HEK293T (cell line): ENCODE results near the gene CAMK2G.
A peak's percentile ranks its signal among the peaks of the same experiment; 100 is the strongest.

Experiments used
- CTCF ChIA-PET: fragments of 350-600 bp; formaldehyde crosslinking; extraction: SDS; loops from one replicate; lab custom pipeline; 2021; ENCODE audit warnings: antibody characterized with exemption, inconsistent platforms; lab: Yijun Ruan, JAX
- POLR2A ChIA-PET: fragments of 350-600 bp; formaldehyde crosslinking; extraction: SDS; loops from one replicate; lab custom pipeline; 2020; ENCODE audit warnings: antibody characterized with exemption, inconsistent platforms; lab: Yijun Ruan, JAX
- DNase-seq: peaks from one replicate; pipeline ENCODE4 v3.0.0; 2012; ENCODE audit warnings: mixed read lengths; ENCODE audit errors: extremely low spot score
- ARNT ChIP-seq: fragments of 450-650 bp; IDR thresholded peaks from 2 replicates; pipeline ENCODE4 v1.6.1; 2017; ENCODE audit warnings: mild to moderate bottlenecking
- BHLHE40 ChIP-seq: fragments of 450-650 bp; IDR thresholded peaks from 2 replicates; pipeline ENCODE4 v1.6.1; 2016; ENCODE audit warnings: mild to moderate bottlenecking, moderate library complexity, borderline replicate concordance
- CTBP1 ChIP-seq: fragments of 450-650 bp; IDR thresholded peaks from 2 replicates; pipeline ENCODE4 v1.6.1; 2016; ENCODE audit warnings: borderline replicate concordance
- ELF4 ChIP-seq: fragments of 450-650 bp; IDR thresholded peaks from 2 replicates; pipeline ENCODE4 v1.6.1; 2017; ENCODE audit warnings: antibody characterized with exemption
- FOXA1 ChIP-seq: fragments of 450-650 bp; IDR thresholded peaks from 2 replicates; pipeline ENCODE4 v1.6.1; 2016; ENCODE audit warnings: mild to moderate bottlenecking
- FOXK2 ChIP-seq: fragments of 450-650 bp; IDR thresholded peaks from 2 replicates; pipeline ENCODE4 v1.6.1; 2016; ENCODE audit warnings: mild to moderate bottlenecking
- FOXM1 ChIP-seq: fragments of 450-650 bp; IDR thresholded peaks from 2 replicates; pipeline ENCODE4 v1.6.1; 2017; ENCODE audit warnings: mild to moderate bottlenecking, borderline replicate concordance
- HDGF ChIP-seq: fragments of 450-650 bp; IDR thresholded peaks from 2 replicates; pipeline ENCODE4 v1.6.1; 2017; ENCODE audit warnings: antibody characterized with exemption, borderline replicate concordance
- L3MBTL2 ChIP-seq: fragments of 450-650 bp; conservative IDR thresholded peaks from 2 replicates; pipeline ENCODE4 v1.6.1; 2016; ENCODE audit warnings: mild to moderate bottlenecking
- LEF1 ChIP-seq: fragments of 450-650 bp; IDR thresholded peaks from 2 replicates; pipeline ENCODE4 v1.6.1; 2017; ENCODE audit warnings: mild to moderate bottlenecking, borderline replicate concordance
- NFRKB ChIP-seq: fragments of 450-650 bp; IDR thresholded peaks from 2 replicates; pipeline ENCODE4 v1.6.1; 2016; ENCODE audit warnings: mild to moderate bottlenecking, moderate library complexity
- SP1 ChIP-seq: fragments of 450-650 bp; IDR thresholded peaks from 2 replicates; pipeline ENCODE4 v1.6.1; 2017
- SUZ12 ChIP-seq: fragments of 450-650 bp; IDR thresholded peaks from 2 replicates; pipeline ENCODE4 v1.6.1; 2016; ENCODE audit warnings: mild to moderate bottlenecking
- TARDBP ChIP-seq: fragments of 450-650 bp; IDR thresholded peaks from 2 replicates; pipeline ENCODE4 v1.6.1; 2016
- ZNF384 ChIP-seq: fragments of 450-650 bp; IDR thresholded peaks from 2 replicates; pipeline ENCODE4 v1.6.1; 2016
- TF ChIP-seq, protein P1 (sequence below): fragments of 450-650 bp; IDR thresholded peaks from 2 replicates; pipeline ENCODE4 v1.6.1; 2016

Gene CAMK2G

GRCh38 chr10:73910764-73911552 lies 36.6 kb upstream of the CAMK2G start, which contains the start of gene PLAU:
Gene PLAU, plus strand, starts transcription at chr10:73911132. Its CDS starts 424 bp downstream, at chr10:73911556.
- DNase-seq, result peak; percentile 54
- ChIA-PET CTCF (no interaction called here), POLR2A (interaction anchor here (1.5 kb wide), 2 partner anchors 12 to 27 kb away, joined by 4 read pairs; no protein-coding TSS in a partner anchor)
- TF ChIP-seq NFRKB (no peak), SUZ12 (no peak)

DNA sequence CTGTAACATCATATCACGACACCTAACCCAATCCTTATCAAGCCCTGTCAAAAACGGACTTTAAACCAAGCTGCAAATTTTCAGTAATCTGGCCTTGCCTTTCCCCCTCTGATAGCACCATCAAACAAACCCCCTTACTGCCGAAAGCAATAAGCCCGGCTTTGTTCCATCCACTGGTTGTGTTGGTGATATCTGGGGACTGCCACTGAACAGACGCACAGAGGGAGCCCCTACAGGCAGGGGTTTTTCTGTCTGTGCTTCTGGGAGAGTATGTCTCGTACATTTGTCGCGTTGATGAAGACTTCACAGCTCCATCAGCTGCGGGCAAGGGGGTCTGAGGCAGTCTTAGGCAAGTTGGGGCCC lies 36.0 kb upstream of the CAMK2G start:
- ChIA-PET POLR2A (interaction anchor here (1.5 kb wide), 2 partner anchors 11 to 27 kb away, joined by 4 read pairs; no protein-coding TSS in a partner anchor), CTCF (no interaction called here)
- no peak for DNase-seq
- TF ChIP-seq NFRKB, result no peak

DNA sequence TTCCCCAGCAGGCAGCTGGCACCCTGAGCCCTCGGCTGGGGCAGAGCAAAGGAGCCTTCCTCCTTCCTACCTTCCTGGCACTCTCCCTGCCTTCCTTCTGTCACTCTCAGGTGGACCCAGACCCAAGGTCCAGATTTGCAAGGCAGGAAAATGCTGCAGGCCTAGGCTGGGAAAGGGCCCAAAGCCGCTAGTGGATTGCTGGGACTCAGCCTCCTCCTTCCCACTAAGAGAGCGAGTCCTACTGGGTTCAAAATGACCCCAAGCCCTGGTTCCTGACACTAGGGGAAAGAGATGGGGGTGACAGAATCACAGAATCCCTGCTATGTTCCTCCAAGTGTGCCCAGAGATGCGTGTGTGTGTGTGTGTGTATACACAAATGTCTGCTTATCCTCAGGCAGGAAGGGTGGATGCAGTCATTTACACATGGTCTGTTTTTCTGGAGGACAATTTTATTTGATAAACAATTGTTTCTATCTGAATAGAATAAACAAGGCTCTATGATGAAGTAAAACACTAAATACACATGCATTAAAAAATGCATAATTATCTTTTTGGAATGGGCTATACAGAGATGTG lies 35.3 kb upstream of the CAMK2G start:
- CTCF ChIA-PET, result no interaction called here
- TF ChIP-seq FOXM1 (no peak), ELF4 (no peak), SUZ12 (no peak), NFRKB (no peak), ARNT (no peak), LEF1 (no peak), L3MBTL2 (no peak), HDGF (no peak), CTBP1 (no peak), ZNF384 (no peak), BHLHE40 (no peak), SP1 (no peak)
- TF ChIP-seq, protein P1, sequence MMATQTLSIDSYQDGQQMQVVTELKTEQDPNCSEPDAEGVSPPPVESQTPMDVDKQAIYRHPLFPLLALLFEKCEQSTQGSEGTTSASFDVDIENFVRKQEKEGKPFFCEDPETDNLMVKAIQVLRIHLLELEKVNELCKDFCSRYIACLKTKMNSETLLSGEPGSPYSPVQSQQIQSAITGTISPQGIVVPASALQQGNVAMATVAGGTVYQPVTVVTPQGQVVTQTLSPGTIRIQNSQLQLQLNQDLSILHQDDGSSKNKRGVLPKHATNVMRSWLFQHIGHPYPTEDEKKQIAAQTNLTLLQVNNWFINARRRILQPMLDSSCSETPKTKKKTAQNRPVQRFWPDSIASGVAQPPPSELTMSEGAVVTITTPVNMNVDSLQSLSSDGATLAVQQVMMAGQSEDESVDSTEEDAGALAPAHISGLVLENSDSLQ, result no peak
- DNase-seq, result no peak
- POLR2A ChIA-PET, result interaction anchor here (1.0 to 1.5 kb wide), 2 partner anchors 10 to 21 kb away, joined by 4 read pairs; no protein-coding TSS in a partner anchor

DNA sequence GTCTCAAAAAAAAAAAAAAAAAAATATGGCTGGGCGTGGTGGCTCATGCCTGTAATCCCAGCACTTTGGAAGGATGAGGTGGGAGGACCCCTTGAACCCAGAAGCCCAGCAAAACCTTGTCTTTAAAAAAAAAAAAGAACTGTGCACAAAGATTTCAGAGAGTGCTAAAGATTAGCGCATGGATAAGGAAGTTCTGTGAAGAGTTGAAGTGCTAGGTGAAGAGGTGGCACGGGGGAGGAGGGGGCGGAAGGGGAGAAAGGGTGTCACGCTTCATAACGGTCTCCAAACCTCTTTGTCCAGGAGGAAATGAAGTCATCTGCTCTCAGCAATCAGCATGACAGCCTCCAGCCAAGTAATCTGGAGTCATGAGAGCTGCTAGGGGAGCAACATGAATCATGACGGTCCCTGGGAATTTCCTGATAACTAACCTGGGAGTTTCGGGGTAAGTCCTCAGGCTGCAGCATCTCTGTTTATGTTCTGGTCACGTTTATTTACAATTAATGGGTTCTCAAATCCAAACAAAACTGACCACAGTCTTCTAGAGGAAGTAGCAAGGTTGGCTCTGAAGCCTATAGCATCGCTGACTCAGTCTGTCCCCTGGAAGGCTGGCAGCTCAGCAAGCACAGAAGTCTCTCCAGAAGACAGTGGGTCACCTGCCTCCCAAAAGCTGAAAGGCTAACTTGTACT lies 34.6 kb upstream of the CAMK2G start:
- TF ChIP-seq, protein P1, result peak; percentile 70
- TF ChIP-seq ZNF384 (peak; percentile 92), BHLHE40 (no peak), NFRKB (no peak)
- ChIA-PET CTCF (no interaction called here), POLR2A (interaction anchor here (1.0 kb wide), 1 partner anchor 20 kb away, joined by 4 read pairs; no protein-coding TSS in a partner anchor)
- peak; percentile 43 for DNase-seq

DNA sequence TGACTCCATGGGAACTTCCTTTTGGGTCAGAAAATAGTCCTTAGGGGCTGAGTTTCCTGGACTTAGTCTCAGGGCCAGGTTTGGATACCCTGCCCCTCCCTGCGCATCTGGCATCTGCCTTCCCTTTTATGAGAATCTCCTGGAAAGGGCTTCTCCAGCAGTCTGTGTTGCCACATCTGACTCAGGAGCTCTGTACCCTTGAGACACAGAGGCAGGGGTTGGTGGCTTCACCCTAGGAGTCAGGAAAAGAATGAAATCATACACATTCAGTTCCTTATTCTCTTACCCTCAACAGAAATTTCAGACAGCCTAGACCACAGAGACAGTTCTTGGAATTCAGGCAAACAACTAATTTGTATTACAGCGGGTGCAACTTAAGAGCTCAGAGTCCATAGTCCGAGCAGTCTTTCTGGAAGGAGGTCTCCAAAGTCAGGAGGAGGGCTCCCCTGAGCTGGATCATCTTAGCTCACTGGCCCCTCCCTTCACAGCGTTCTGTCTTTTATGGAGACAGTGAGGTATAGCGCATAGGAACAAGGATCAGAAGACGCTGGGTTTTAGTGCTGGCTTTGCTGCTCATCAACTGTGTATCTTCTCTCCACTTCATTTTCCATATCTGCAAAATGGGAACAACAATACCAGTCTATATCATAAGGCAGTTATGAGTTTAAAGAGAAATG lies 33.6 kb upstream of the CAMK2G start:
- TF ChIP-seq CTBP1 (no peak), LEF1 (no peak), NFRKB (no peak), HDGF (no peak), SP1 (no peak), L3MBTL2 (no peak), FOXK2 (no peak), ELF4 (no peak), BHLHE40 (no peak)
- CTCF ChIA-PET, result interaction anchor here (0.9 kb wide), 1 partner anchor 21 kb away, joined by 3 read pairs; no protein-coding TSS in a partner anchor
- POLR2A ChIA-PET, result interaction anchor here (0.9 kb wide), 1 partner anchor 1494 kb away, joined by 3 read pairs; the partner anchor contains the start of gene ZNF503
- no peak for DNase-seq

- POLR2A ChIA-PET, result interaction anchor here (0.7 to 1.7 kb wide), 3 partner anchors 8 to 60 kb away, joined by 3 to 5 read pairs (median 3); no protein-coding TSS in a partner anchor
- DNase-seq, result peak; percentile 41
- TF ChIP-seq, protein P1, result no peak
- no peak for TF ChIP-seq CTBP1
- no peak for TF ChIP-seq ELF4
- no peak for TF ChIP-seq FOXM1
- no peak for TF ChIP-seq ARNT
- no peak for TF ChIP-seq SUZ12
- no peak for TF ChIP-seq TARDBP
- no peak for TF ChIP-seq BHLHE40
- no peak for TF ChIP-seq FOXK2
- no peak for TF ChIP-seq ZNF384
- TF ChIP-seq SP1, result no peak
- no peak for TF ChIP-seq FOXA1
- TF ChIP-seq L3MBTL2, result no peak
- CTCF ChIA-PET, result interaction anchor here (0.7 to 1.3 kb wide), 3 partner anchors 21 to 34 kb away, joined by 4 to 5 read pairs (median 5); no protein-coding TSS in a partner anchor
These were observed 32.4 kb upstream of the CAMK2G start for GRCh38 chr10:73906524-73907447.
